COLO668 (cell line): Measurements from ENCODE around the gene BIK.

Experiments
- DNase-seq: peaks from one replicate; lab custom pipeline; 2025; ENCODE audit not compliant: unreplicated experiment; lab: John Stamatoyannopoulos, UW

Gene BIK

GRCh38 chr22:43159484-43160178 lies 49.1 kb downstream of the BIK start:
- DNase-seq = peak; percentile 21

GRCh38 chr22:43160497-43161126 lies 50.1 kb downstream of the BIK start:
- DNase-seq = no peak

- DNase-seq = no peak
These were observed 52.0 kb downstream of the BIK start for GRCh38 chr22:43162412-43163150.

GRCh38 chr22:43163241-43163795 lies 52.8 kb downstream of the BIK start:
- no peak for DNase-seq

GRCh38 chr22:43164636-43165035 lies 54.1 kb downstream of the BIK start:
- DNase-seq = no peak

GRCh38 chr22:43166132-43166930 lies 55.8 kb downstream of the BIK start:
- no peak for DNase-seq

GRCh38 chr22:43167001-43167589 lies 56.5 kb downstream of the BIK start:
- no peak for DNase-seq

- no peak for DNase-seq
These were observed 58.1 kb downstream of the BIK start for GRCh38 chr22:43168471-43169309.

GRCh38 chr22:43169310-43170130 lies 59.0 kb downstream of the BIK start:
- DNase-seq = no peak

GRCh38 chr22:43170131-43170480 lies 59.6 kb downstream of the BIK start:
- no peak for DNase-seq

- DNase-seq = no peak
These were observed 60.5 kb downstream of the BIK start for GRCh38 chr22:43171019-43171491.

GRCh38 chr22:43171607-43172006 lies 61.1 kb downstream of the BIK start:
- DNase-seq = no peak

GRCh38 chr22:43172191-43172590 lies 61.6 kb downstream of the BIK start:
- no peak for DNase-seq

GRCh38 chr22:43173566-43173965 lies 63.0 kb downstream of the BIK start:
- no peak for DNase-seq

GRCh38 chr22:43173976-43174720 lies 63.6 kb downstream of the BIK start:
- no peak for DNase-seq

- no peak for DNase-seq
These were observed 64.5 kb downstream of the BIK start for GRCh38 chr22:43174941-43175531.

GRCh38 chr22:43176090-43176489 lies 65.5 kb downstream of the BIK start:
- no peak for DNase-seq

- DNase-seq = no peak
These were observed 66.9 kb downstream of the BIK start for GRCh38 chr22:43177479-43177878.
